CD14-positive monocyte (primary cell): ENCODE data around the gene VSTM2L. TPM values are rescaled to one million over a fixed set of nuclear protein-coding genes. Genes with fewer than 3 reads are reported as not detected.

Experiments used
- DNase-seq, 3 donors: peaks; one replicate each; pipeline ENCODE4 v3.0.0-alpha.2; 2011 to 2022
- H2AFZ ChIP-seq: 2 replicates; pipeline ENCODE4 v1.6.0; 2012; ENCODE audit warnings: mild to moderate bottlenecking, low read depth, low read length, inconsistent platforms; ENCODE audit not compliant: insufficient read depth, poor library complexity, severe bottlenecking
- H3K27ac ChIP-seq, 2 donors: 1 replicate in 1 of 2; 2 replicates in 1 of 2; pipeline ENCODE4 v1.5.1; 2012 to 2013; ENCODE audit warnings: low read length in 2 of 2, control low read depth in 1 of 2, inconsistent platforms in 1 of 2, low read depth in 1 of 2, mild to moderate bottlenecking in 1 of 2
- H3K27me3 ChIP-seq, 2 donors: one replicate each; pipeline versions ENCODE4 v1.6.0 to v1.6.1; 2011 to 2013; ENCODE audit warnings: low read length in 2 of 2; ENCODE audit not compliant: control insufficient read depth in 2 of 2, insufficient read depth in 2 of 2
- H3K36me3 ChIP-seq, 2 donors: replicated peaks in 1 of 2; 1 replicate in 1 of 2; 2 replicates in 1 of 2; pipeline versions ENCODE4 v1.5.1 to v1.6.1; 2012 to 2013; ENCODE audit warnings: low read length in 2 of 2, control low read depth in 1 of 2, inconsistent platforms in 1 of 2, mild to moderate bottlenecking in 1 of 2; ENCODE audit not compliant: insufficient read depth in 2 of 2, control insufficient read depth in 1 of 2
- H3K4me1 ChIP-seq, 2 donors: 1 replicate in 1 of 2; 2 replicates in 1 of 2; pipeline versions ENCODE4 v1.5.1 to v1.6.1; 2012 to 2013; ENCODE audit warnings: low read length in 2 of 2, control low read depth in 1 of 2, inconsistent platforms in 1 of 2, mild to moderate bottlenecking in 1 of 2, moderate library complexity in 1 of 2; ENCODE audit not compliant: insufficient read depth in 2 of 2, control insufficient read depth in 1 of 2
- H3K4me2 ChIP-seq: replicated peaks from 2 replicates; pipeline ENCODE3; 2012; ENCODE audit warnings: low read length, moderate library complexity, mild to moderate bottlenecking; ENCODE audit not compliant: poor library complexity, severe bottlenecking; ENCODE audit errors: extremely low read depth
- H3K4me3 ChIP-seq, 3 experiments: fragments of 200-600 bp in 1 of 3; sonication (generic) in 1 of 3; replicated peaks in 1 of 3; 1 replicate in 2 of 3; 2 replicates in 1 of 3; pipeline ENCODE4 v1.5.1; 2011 to 2013; ENCODE audit warnings: low read length in 3 of 3, mild to moderate bottlenecking in 3 of 3, control low read depth in 2 of 3, low read depth in 2 of 3, inconsistent platforms in 1 of 3, moderate library complexity in 1 of 3
- H3K79me2 ChIP-seq: 2 replicates; pipeline ENCODE4 v1.6.0; 2012; ENCODE audit warnings: mild to moderate bottlenecking, control low read depth, inconsistent platforms, low read length, moderate library complexity; ENCODE audit not compliant: insufficient read depth
- H3K9ac ChIP-seq: 2 replicates; pipeline ENCODE4 v1.6.0; 2017; ENCODE audit warnings: low read length, mild to moderate bottlenecking; ENCODE audit not compliant: insufficient read depth, poor library complexity, severe bottlenecking
- H3K9me3 ChIP-seq, 2 donors: replicated peaks in 1 of 2; 1 replicate in 1 of 2; 2 replicates in 1 of 2; pipeline versions ENCODE4 v1.5.1 to v1.6.1; 2012 to 2013; ENCODE audit warnings: low read length in 2 of 2, control low read depth in 1 of 2; ENCODE audit not compliant: control insufficient read depth in 1 of 2, insufficient read depth in 1 of 2
- H4K20me1 ChIP-seq: 2 replicates; pipeline ENCODE4 v1.6.0; 2012; ENCODE audit warnings: mild to moderate bottlenecking, low read length, control low read depth, moderate library complexity; ENCODE audit not compliant: insufficient read depth
- H3K27ac Mint-ChIP-seq, 7 donors: one replicate each; pipeline ENCODE4 v1.8.0; 2020; ENCODE audit warnings: mild to moderate bottlenecking in 7 of 7, mixed read lengths in 7 of 7, moderate library complexity in 6 of 7, inconsistent platforms in 2 of 7
- H3K27me3 Mint-ChIP-seq, 3 donors: one replicate each; pipeline ENCODE4 v1.8.0; 2021 to 2022; ENCODE audit warnings: low read depth in 3 of 3, mild to moderate bottlenecking in 3 of 3, mixed read lengths in 3 of 3, moderate library complexity in 3 of 3, inconsistent platforms in 1 of 3
- H3K36me3 Mint-ChIP-seq, 2 donors: one replicate each; pipeline ENCODE4 v1.8.0; 2020; ENCODE audit warnings: mixed read lengths in 2 of 2, inconsistent platforms in 1 of 2, mild to moderate bottlenecking in 1 of 2
- H3K4me1 Mint-ChIP-seq: one replicate; pipeline ENCODE4 v1.8.0; 2020; ENCODE audit warnings: mild to moderate bottlenecking, mixed read lengths
- H3K4me3 Mint-ChIP-seq, 2 donors: one replicate each; pipeline ENCODE4 v1.8.0; 2020; ENCODE audit warnings: mild to moderate bottlenecking in 2 of 2, mixed read lengths in 2 of 2, moderate library complexity in 1 of 2
- H3K9me3 Mint-ChIP-seq, 7 donors: one replicate each; pipeline ENCODE4 v1.8.0; 2020 to 2022; ENCODE audit warnings: mixed read lengths in 7 of 7, mild to moderate bottlenecking in 6 of 7, moderate library complexity in 6 of 7, inconsistent platforms in 2 of 7
- WGBS: methylation state at CpG from one replicate; pipeline ENCODE4 v1.1.5; 2013; ENCODE audit warnings: missing lambda C conversion rate; ENCODE audit not compliant: insufficient coverage; 5-methylcytosine and 5-hydroxymethylcytosine counted together
- intact Hi-C, 2 donors: fragments of 100-400 bp; cut with micrococcal nuclease; formaldehyde crosslinking; loops; one replicate each; pipeline versions ENCODE4 v1.15.0 to v1.15.1; 2023
- polyA plus RNA-seq, 3 donors: library from polyadenylated mRNA; depleted of rRNA in 1 of 3; unstranded in 2 of 3; stranded (reverse) in 1 of 3; fragments of 300-500 nt in 2 of 3; fragments of >200 nt in 1 of 3; fragmentation: Illumina TruSeq in 2 of 3; gene quantifications; 1 replicate in 2 of 3; 2 replicates in 1 of 3; pipeline ENCODE4 v1.2.3, GENCODE V29; 2012 to 2021
- TF ChIP-seq, protein P1 (sequence below): fragments of 200-600 bp; IDR thresholded peaks from one replicate; pipeline ENCODE4 v1.8.0; 2022; ENCODE audit warnings: antibody characterized with exemption, mild to moderate bottlenecking

Gene VSTM2L
- polyA plus RNA-seq, 3 donors = not detected

DNA sequence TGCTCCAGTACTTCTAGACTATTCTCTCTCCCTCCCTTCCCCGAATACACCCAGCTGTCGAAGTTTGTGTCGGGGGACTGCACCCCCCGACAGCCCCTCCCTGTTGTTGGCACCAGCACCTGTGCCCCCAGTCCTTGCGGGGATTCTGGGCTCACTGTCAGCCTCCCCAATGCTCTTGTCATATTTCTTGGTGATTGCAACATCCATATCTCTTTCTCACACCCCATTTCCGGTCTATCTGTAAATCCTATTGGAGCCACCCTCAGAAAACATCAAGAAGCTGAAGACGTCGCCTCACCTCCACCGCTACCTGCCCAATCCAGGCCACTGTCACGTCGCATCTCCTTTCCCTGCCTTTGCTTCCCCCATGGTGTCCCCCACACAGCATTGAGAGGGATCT is 32.6 kb upstream of the VSTM2L start:
- no peaks in the 10 kb centered on the region for H3K9me3 Mint-ChIP-seq
- H2AFZ ChIP-seq = no peak overlapping the region
- no peak overlapping the region for H3K4me2 ChIP-seq
- H3K79me2 ChIP-seq = no peaks in the 10 kb centered on the region
- peaks cover 40 to 100% of the 10 kb centered on the region in 2 donors for H3K36me3 ChIP-seq
- H3K27me3 Mint-ChIP-seq = no peaks in the 10 kb centered on the region
- H3K9ac ChIP-seq = no peak overlapping the region
- H3K27ac ChIP-seq = no peak overlapping the region
- peaks cover 58 to 87% of the 10 kb centered on the region in 2 donors for H3K36me3 Mint-ChIP-seq
- WGBS = 89% methylated on average over 10 of the region's 11 CpGs
- intact Hi-C loops = no loop called here
- H3K4me1 ChIP-seq = no peaks in the 10 kb centered on the region
- H3K9me3 ChIP-seq = no peaks in the 10 kb centered on the region
- H3K4me3 Mint-ChIP-seq = no peak overlapping the region
- H3K27ac Mint-ChIP-seq = peak overlapping the region in 3 of 7 donors; percentile 1 to 64 (median 2)
- H3K4me3 ChIP-seq = no peak overlapping the region
- no peak for DNase-seq
- no peaks in the 10 kb centered on the region for H4K20me1 ChIP-seq
- peaks cover 6% of the 10 kb centered on the region for H3K4me1 Mint-ChIP-seq
- TF ChIP-seq, protein P1, sequence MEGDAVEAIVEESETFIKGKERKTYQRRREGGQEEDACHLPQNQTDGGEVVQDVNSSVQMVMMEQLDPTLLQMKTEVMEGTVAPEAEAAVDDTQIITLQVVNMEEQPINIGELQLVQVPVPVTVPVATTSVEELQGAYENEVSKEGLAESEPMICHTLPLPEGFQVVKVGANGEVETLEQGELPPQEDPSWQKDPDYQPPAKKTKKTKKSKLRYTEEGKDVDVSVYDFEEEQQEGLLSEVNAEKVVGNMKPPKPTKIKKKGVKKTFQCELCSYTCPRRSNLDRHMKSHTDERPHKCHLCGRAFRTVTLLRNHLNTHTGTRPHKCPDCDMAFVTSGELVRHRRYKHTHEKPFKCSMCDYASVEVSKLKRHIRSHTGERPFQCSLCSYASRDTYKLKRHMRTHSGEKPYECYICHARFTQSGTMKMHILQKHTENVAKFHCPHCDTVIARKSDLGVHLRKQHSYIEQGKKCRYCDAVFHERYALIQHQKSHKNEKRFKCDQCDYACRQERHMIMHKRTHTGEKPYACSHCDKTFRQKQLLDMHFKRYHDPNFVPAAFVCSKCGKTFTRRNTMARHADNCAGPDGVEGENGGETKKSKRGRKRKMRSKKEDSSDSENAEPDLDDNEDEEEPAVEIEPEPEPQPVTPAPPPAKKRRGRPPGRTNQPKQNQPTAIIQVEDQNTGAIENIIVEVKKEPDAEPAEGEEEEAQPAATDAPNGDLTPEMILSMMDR = no peak
- H3K27me3 ChIP-seq = no peaks in the 10 kb centered on the region

GRCh38 chr20:37871751-37872150 is 31.2 kb upstream of the VSTM2L start:
- Histone ChIP-seq H3K9ac (no peak overlapping the region), H3K4me3 (no peak overlapping the region), H3K36me3 (peaks cover 40 to 89% of the 10 kb centered on the region in 2 donors), H3K27me3 (no peaks in the 10 kb centered on the region), H4K20me1 (no peaks in the 10 kb centered on the region), H3K4me2 (no peak overlapping the region), H3K79me2 (no peaks in the 10 kb centered on the region), H3K27ac (no peak overlapping the region), H3K4me1 (no peaks in the 10 kb centered on the region), H2AFZ (no peak overlapping the region), H3K9me3 (no peaks in the 10 kb centered on the region)
- Mint-ChIP-seq H3K9me3 (no peaks in the 10 kb centered on the region), H3K27ac (no peak overlapping the region), H3K27me3 (no peaks in the 10 kb centered on the region), H3K4me3 (no peak overlapping the region), H3K4me1 (peaks cover 6% of the 10 kb centered on the region), H3K36me3 (peaks cover 55 to 80% of the 10 kb centered on the region in 2 donors)
- no peak for DNase-seq
- intact Hi-C loops = no loop called here
- 100% methylated on average over 8 of the region's 13 CpGs for WGBS
- TF ChIP-seq, protein P1 = no peak
